Inflammatory macrophage treated with lipopolysaccharide for 1 hour (primary cell): ENCODE measurements around the gene IDS.
"Not testable (repeated sequence)": the region's sequence is repeated elsewhere in the genome, so short reads cannot be mapped to it uniquely, and the experiment has no call there.

ENCODE experiments used
- DNase-seq, 2 donors: peaks; one replicate each; pipeline ENCODE4 v3.0.0-alpha.2; 2020 to 2022

The IDS gene

DNA sequence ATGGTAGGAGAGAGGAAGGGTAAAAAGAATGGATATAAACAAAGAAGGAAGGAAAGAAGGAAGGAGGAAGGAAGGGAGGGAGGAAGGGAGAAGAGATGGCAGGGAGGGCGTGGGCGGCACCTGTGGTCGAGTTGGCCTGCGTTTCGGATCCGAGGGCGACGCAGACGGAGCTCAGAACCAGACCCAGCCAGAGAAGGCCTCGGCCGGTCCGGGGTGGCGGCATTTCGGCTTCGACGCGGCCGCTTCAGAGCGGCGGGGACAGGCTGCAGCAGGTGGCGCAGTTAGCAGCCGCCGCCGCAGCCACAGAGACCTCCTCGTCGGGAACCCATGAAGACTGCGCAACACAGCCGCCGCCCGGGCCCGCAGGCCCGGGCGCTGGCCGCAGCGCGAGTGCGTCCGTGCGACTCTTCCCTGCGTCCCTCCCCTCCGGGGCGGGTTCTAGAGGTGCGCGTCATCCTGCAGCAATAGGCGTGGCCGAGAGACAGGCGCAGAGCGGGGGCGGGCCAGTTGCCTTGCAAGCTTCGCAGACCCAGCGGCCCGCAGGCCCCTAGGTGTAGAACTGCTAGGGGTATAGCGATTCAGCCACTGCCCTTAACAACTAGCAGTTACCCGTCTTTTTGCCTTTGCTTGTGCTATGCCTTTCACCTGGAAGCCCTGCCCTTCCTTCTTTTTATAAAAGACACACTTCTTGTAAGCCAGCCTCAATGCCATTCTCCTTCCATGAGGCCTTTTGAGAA is at the start of gene IDS:
TSS of gene IDS (minus strand) at position 392 of the 737 bp plus-strand sequence. CDS start at position 223, 169 bp downstream.
- peak; percentile 82 to 84 for DNase-seq

- not testable (repeated sequence) for DNase-seq
Observed at GRCh38 chrX:149551939-149552248, 46.8 kb upstream of the IDS start.

DNA sequence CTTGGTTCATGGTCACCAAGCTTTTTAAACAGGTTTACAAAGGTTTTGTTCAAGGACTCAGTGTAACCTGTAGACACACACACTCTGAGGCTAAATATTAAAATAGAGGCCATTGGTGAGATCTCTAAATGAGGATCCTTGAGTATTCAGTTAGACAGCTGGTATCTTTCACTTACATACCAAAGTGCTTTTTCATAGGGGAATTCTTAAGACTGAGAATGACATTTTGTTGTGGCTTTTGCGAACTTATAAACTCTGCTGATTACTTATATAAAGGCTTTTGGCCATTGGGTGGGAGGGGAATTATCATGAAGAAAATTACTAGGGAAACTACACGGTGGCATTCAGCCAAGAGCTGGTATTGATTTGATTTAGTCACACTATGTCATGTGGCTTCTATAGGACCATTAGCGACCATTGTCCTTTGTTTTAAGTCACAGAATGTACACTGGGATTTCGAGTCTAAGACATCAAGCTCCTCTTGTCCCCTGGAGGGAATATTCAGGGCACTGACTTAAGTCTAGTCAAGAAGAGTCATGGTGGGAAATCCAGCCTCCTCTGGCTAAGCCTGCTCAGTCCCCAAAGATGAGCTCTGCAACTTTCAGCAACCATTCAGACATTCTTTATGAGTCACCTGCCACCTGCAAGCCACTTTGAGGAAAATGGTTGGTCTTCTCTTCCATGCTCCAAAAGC is 46.3 kb upstream of the IDS start:
- DNase-seq = not testable (repeated sequence)

DNA sequence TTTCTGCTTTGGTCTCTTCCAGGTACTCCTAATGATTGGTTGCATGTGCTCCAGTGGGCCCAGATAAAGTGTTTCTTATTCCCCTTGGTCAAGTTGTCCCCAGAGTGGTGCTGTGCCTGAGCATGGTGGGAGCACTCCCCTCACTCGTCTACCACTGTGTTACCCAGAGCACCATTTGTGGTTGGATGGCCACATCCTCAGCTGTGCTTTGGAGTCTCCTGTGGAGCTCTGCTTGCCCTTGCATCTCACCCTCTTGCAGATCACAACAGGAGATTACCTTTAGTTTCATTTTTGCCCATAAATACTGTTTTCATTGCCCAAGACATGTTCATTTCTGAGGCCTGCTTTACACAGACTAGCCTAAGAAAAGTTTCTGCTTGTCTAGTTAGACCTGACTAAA is 45.3 kb upstream of the IDS start:
- DNase-seq = not testable (repeated sequence)

- not testable (repeated sequence) for DNase-seq
Observed at GRCh38 chrX:149549701-149550100, 44.6 kb upstream of the IDS start, which contains the start of gene HSFX3. HSFX3 (minus strand) TSS chrX:149549924; CDS start chrX:149549852, 72 bp downstream.

- DNase-seq = not testable (repeated sequence)
Observed at GRCh38 chrX:149547782-149548181, 42.7 kb upstream of the IDS start.

GRCh38 chrX:149546962-149547361 is 41.9 kb upstream of the IDS start:
- DNase-seq = not testable (repeated sequence)

DNA sequence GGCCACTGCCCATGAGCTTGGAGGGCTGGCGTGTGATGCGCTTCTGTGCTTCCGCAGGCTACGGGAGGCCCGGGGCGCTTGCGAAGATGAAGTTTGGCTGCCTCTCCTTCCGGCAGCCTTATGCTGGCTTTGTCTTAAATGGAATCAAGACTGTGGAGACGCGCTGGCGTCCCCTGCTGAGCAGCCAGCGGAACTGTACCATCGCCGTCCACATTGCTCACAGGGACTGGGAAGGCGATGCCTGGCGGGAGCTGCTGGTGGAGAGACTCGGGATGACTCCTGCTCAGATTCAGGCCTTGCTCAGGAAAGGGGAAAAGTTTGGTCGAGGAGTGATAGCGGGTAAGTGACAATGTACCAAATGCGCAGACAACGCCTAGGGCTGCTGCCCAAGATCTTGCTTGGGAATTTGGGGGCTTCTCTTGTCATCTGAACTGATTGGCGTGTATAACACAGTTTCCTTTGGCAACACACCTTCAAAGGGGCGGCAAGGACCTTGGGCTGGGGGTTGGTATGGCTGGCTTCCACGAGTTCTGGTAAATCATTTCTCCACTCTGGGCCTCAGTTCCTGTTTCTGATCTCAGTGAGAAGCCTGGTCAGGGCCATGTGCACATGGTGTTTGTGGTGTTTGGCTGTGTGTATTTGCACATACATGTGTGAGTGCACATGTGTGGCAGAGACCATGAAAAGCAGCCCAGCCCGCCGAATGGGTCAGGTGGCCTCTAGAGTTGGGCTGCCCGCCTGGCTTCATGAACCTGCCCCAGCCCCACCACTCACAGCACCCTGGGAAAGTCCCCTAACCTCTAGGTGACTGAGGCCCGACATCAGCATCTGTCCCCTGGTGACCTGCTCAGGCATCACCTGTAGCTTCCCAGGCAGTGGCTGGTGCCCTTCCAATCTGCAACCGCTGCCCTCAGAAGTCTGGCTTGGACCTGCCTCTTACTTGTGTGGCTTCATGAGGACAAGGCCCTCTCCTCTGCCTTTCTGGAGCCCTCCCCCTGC is 40.7 kb upstream of the IDS start:
- DNase-seq = peak in 1 of 2 donors; percentile 3

GRCh38 chrX:149541521-149542047 is 36.5 kb upstream of the IDS start:
- DNase-seq = no peak

DNA sequence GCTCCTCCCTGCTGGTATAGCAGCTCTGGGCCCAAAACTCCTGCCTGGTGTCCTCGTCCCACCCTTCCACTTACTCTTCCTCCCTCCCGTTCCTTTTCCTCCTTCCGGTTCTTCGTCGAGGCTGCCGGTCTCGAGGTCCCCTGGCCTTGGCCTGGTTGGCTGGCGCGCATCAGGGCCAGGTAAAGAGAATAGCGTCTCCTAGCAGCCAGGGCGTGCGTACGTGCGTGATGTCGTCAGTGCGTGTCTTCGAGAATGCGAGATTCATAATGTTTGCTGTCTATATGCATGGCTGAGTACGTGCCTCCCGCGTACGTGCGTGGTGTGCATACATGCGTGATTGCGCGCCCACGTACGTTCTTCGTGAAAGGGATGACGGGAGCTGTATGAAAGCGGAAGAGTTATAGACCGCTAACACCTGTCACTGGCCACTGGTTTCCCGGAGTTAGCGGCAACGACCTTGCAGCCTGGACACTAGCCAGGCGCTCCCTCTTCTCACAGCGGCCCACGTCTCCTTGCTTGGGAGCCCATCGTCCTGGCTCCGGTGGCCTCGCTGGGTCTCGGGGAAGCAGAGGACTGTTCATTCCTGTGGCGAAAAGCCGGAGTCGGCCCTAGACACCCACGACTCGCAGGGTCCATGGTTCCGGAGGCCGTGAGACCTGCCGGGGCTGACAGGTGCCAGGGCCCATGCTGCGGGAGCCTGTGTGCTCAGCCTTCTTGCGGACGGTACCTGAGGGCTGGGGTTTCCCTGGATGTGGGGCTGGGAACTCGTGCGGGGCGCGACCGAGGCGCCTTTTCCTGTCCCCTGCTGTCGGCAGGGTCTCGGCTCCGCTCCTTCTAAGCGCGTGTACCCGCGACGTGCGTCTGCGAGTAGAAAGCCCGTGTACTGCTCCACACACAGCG is 35.8 kb upstream of the IDS start, which contains the start of gene EOLA1:
TSS of gene EOLA1 (plus strand) at position 392 of the 900 bp plus-strand sequence. CDS start 4,619 bp downstream, outside the sequence.
- DNase-seq = peak; percentile 64 to 88

DNA sequence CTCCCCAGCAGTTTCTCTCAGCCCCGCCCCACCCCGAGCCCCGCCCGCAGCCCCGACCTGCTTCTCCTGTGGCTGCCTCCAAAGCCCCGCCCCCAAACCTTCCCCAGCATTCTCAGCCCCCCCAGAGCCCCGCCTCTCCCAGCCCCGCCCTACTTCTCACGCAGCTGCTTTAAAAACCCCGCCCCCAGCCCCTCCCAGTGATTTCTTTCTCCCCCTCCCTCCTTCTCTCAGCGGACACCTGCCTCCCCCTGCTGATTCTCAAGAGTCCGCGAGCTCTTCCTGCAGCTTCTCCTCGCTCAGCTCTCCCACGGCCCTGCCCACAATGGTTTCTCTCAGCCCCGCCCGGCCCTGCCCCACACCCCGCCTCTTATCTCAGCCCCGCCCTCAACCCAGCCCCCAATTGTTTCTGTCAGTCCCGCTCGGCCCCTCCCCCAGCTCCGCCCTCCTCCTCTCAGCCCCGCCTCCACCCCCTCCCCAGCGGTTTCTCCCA is 35.1 kb upstream of the IDS start:
- DNase-seq = peak; percentile 76 to 84

DNA sequence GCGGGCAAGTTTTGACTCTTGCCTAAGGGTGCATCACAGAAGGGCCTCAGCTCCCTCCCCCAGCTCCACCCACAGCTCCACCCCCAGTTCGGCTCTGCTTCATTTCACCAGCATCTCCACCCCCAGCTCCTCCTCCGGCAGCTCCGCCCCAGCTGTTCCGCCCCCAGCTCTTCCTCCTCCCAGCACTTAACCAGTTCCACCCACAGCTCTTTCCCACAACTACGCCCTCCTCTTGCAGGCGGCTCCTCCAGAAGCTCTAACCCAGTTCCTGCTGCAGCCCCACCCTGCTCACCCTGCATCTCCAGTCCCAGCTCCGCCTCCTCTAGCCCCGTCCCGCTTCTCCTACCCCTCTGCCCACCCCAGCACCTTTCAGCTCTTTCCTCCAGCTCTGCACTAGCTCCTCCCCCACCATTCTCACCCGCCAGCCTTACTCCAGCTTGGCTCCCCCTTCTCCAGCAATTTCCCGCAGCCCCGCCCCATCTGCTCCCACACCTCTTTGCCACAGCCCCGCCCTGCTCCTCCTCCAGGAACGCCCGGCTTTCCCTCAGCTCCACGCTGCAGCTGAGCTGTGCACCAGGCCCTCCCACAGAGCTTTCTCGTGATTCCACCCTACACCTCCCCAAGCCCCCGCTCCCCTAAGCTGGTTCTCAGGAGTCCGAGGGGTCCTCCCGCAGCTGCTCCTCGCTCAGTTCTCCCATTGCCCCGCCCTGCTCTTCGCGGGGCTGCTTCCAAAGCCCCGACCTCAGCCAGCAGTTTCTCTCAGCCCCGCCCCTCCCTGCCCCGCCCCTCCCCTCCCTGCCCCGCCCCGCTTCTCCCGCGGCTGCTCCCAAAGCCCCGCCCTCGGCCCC is 34.4 kb upstream of the IDS start:
- peak; percentile 70 to 81 for DNase-seq

DNA sequence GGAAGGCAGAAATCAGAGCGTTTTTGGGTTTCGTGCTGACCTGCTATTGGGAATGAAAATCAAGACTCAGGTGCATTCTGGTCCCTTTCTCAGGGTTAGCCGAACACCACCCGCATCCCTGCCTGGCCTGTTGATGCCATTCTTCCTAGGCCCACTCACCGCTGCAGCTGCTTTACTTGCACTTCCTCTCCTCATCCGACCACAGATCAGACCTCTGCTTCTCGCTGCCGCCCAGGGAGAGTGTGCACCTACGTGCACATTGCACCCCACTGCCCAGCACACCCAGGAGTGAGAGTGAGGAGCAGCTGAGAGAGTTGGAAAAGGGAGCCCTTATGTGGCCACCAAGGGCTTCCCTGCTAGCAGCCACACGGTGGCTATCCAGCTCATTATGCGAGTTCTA is 32.4 kb upstream of the IDS start:
- DNase-seq = not testable (repeated sequence)

- DNase-seq = not testable (repeated sequence)
Observed at GRCh38 chrX:149534926-149535602, 30.0 kb upstream of the IDS start.

- DNase-seq = not testable (repeated sequence)
Observed at GRCh38 chrX:149533999-149534398, 28.9 kb upstream of the IDS start.

- not testable (repeated sequence) for DNase-seq
Observed at GRCh38 chrX:149532868-149533267, 27.8 kb upstream of the IDS start.

- peak; percentile 14 to 34 for DNase-seq
Observed at GRCh38 chrX:149531599-149531998, 26.5 kb upstream of the IDS start.

- no peak for DNase-seq
Observed at GRCh38 chrX:149528381-149528780, 23.3 kb upstream of the IDS start.

GRCh38 chrX:149527705-149528104 is 22.6 kb upstream of the IDS start:
- peak in 1 of 2 donors; percentile 12 for DNase-seq
